H1 (cell line): ENCODE measurements around the gene PRKN. TPM values are rescaled to one million over a fixed set of nuclear protein-coding genes. Genes with fewer than 3 reads are reported as not detected.

Experiments
- CTCF ChIA-PET: fragments of 300-600 bp; sonication (Branson Sonifier 250); formaldehyde crosslinking; loops from one replicate; lab custom pipeline; 2021; ENCODE audit not compliant: partially characterized antibody; lab: Charles Lee
- POLR2A ChIA-PET: fragments of 300-600 bp; sonication (Branson Sonifier 250); formaldehyde crosslinking; loops from one replicate; lab custom pipeline; 2021; ENCODE audit warnings: inconsistent platforms; ENCODE audit not compliant: partially characterized antibody; lab: Charles Lee
- DNase-seq, 2 experiments: peaks; one replicate each; pipeline versions ENCODE4 v3.0.0 to v3.0.0-alpha.2; 2010 to 2022; ENCODE audit warnings: low spot score in 2 of 2, low read depth in 1 of 2, mixed read lengths in 1 of 2
- FAIRE-seq: peaks from 2 replicates; lab custom pipeline; 2011; peaks lifted over from hg19 to GRCh38; lab: Jason Lieb, UNC
- H2AFZ ChIP-seq: 2 replicates; pipeline ENCODE4 v1.8.1; 2012; ENCODE audit warnings: low read length, inconsistent platforms
- H2AK5ac ChIP-seq: 2 replicates; pipeline ENCODE4 v1.6.1; 2013; ENCODE audit warnings: low read depth, low read length
- H2BK120ac ChIP-seq: replicated peaks from 2 replicates; pipeline ENCODE3; 2013; ENCODE audit warnings: low read depth, low read length, inconsistent platforms
- H2BK12ac ChIP-seq: 2 replicates; pipeline ENCODE4 v1.6.1; 2013; ENCODE audit warnings: low read depth, low read length
- H2BK15ac ChIP-seq: 2 replicates; pipeline ENCODE4 v1.6.1; 2013; ENCODE audit warnings: low read length
- H2BK20ac ChIP-seq: 2 replicates; pipeline ENCODE4 v1.6.1; 2013; ENCODE audit warnings: low read length
- H2BK5ac ChIP-seq: 2 replicates; pipeline ENCODE4 v1.6.1; 2013; ENCODE audit warnings: low read depth, low read length
- H3K14ac ChIP-seq: 2 replicates; pipeline ENCODE4 v1.6.1; 2013; ENCODE audit warnings: inconsistent platforms; ENCODE audit not compliant: insufficient read length
- H3K18ac ChIP-seq: 2 replicates; pipeline ENCODE4 v1.6.1; 2013; ENCODE audit warnings: low read length; ENCODE audit errors: extremely low read depth
- H3K23ac ChIP-seq: 2 replicates; pipeline ENCODE4 v1.6.1; 2013; ENCODE audit warnings: inconsistent platforms; ENCODE audit not compliant: insufficient read length
- H3K23me2 ChIP-seq: 2 replicates; pipeline ENCODE4 v1.6.1; 2013; ENCODE audit warnings: low read depth, low read length
- H3K27ac ChIP-seq: 2 replicates; pipeline ENCODE4 v1.6.1; 2011; ENCODE audit warnings: low read depth, low read length, inconsistent platforms
- H3K27me3 ChIP-seq, 4 experiments: replicated peaks in 1 of 4; 1 replicate in 1 of 4; 2 replicates in 3 of 4; pipeline versions ENCODE4 v1.6.1 to v1.8.1; 2011 to 2013; ENCODE audit warnings: low read length in 3 of 4, mild to moderate bottlenecking in 3 of 4, inconsistent platforms in 2 of 4, mixed read lengths in 2 of 4, moderate library complexity in 1 of 4; ENCODE audit not compliant: control insufficient read depth in 3 of 4, insufficient read depth in 3 of 4; ENCODE audit errors: extremely low read depth in 1 of 4
- H3K36me3 ChIP-seq, 4 experiments: 2 replicates each; pipeline versions ENCODE4 v1.6.1 to v1.8.1; 2011 to 2013; ENCODE audit warnings: mild to moderate bottlenecking in 4 of 4, low read length in 3 of 4, moderate library complexity in 2 of 4, control low read depth in 1 of 4, inconsistent platforms in 1 of 4; ENCODE audit not compliant: insufficient read depth in 4 of 4, control insufficient read depth in 2 of 4
- H3K4ac ChIP-seq: replicated peaks from 2 replicates; pipeline ENCODE3; 2013; ENCODE audit warnings: low read length, low read depth, mixed read lengths, inconsistent platforms; ENCODE audit not compliant: insufficient read length
- H3K4me1 ChIP-seq, 4 experiments: replicated peaks in 1 of 4; 1 replicate in 1 of 4; 2 replicates in 3 of 4; pipeline versions ENCODE4 v1.6.1 to v1.8.1; 2011 to 2013; ENCODE audit warnings: low read length in 3 of 4, inconsistent platforms in 2 of 4, mixed read lengths in 1 of 4; ENCODE audit not compliant: insufficient read depth in 4 of 4, control insufficient read depth in 3 of 4
- H3K4me2 ChIP-seq, 2 experiments: 2 replicates each; pipeline versions ENCODE4 v1.6.1 to v1.8.1; 2011 to 2013; ENCODE audit warnings: low read depth in 2 of 2, low read length in 2 of 2, control low read depth in 1 of 2, inconsistent platforms in 1 of 2, mild to moderate bottlenecking in 1 of 2; ENCODE audit not compliant: insufficient read depth in 1 of 2
- H3K4me3 ChIP-seq, 4 experiments: fragments of 200-600, 300-600 bp in 1 of 4; sonication (generic), shearing (Covaris generic), sonication (Bioruptor Twin) in 1 of 4; 2 replicates each; pipeline versions ENCODE4 v1.5.1 to v1.8.1; 2011 to 2016; ENCODE audit warnings: low read length in 4 of 4, low read depth in 3 of 4, control low read depth in 2 of 4, inconsistent platforms in 2 of 4, mild to moderate bottlenecking in 2 of 4, mixed read lengths in 1 of 4, moderate library complexity in 1 of 4; ENCODE audit not compliant: insufficient read depth in 2 of 4; ENCODE audit errors: extremely low read depth in 1 of 4
- H3K56ac ChIP-seq: replicated peaks from 2 replicates; pipeline ENCODE3; 2013; ENCODE audit warnings: low read depth, mild to moderate bottlenecking, mixed read lengths, low read length, inconsistent platforms; ENCODE audit not compliant: insufficient read length
- H3K79me1 ChIP-seq: 2 replicates; pipeline ENCODE4 v1.6.1; 2013; ENCODE audit warnings: low read depth, low read length, control low read depth
- H3K79me2 ChIP-seq, 2 experiments: 2 replicates each; pipeline versions ENCODE4 v1.6.1 to v1.8.1; 2012 to 2013; ENCODE audit warnings: low read length in 2 of 2, mild to moderate bottlenecking in 2 of 2, inconsistent platforms in 1 of 2; ENCODE audit not compliant: insufficient read depth in 2 of 2, control insufficient read depth in 1 of 2
- H3K9ac ChIP-seq, 4 experiments: replicated peaks in 1 of 4; 1 replicate in 1 of 4; 2 replicates in 3 of 4; pipeline versions ENCODE4 v1.6.1 to v1.8.1; 2011 to 2013; ENCODE audit warnings: low read depth in 3 of 4, low read length in 3 of 4, control low read depth in 2 of 4, mild to moderate bottlenecking in 2 of 4, moderate library complexity in 2 of 4, inconsistent platforms in 1 of 4; ENCODE audit errors: extremely low read depth in 1 of 4
- H3K9me3 ChIP-seq, 2 experiments: 2 replicates each; pipeline versions ENCODE4 v1.6.1 to v1.8.1; 2012 to 2013; ENCODE audit warnings: mild to moderate bottlenecking in 2 of 2, moderate library complexity in 2 of 2, control low read depth in 1 of 2, inconsistent platforms in 1 of 2, low read depth in 1 of 2, low read length in 1 of 2, mixed read lengths in 1 of 2; ENCODE audit not compliant: insufficient read depth in 2 of 2
- H4K20me1 ChIP-seq, 2 experiments: replicated peaks in 1 of 2; 2 replicates each; pipeline versions ENCODE3 to v1.8.1; 2011 to 2013; ENCODE audit warnings: inconsistent platforms in 2 of 2, low read length in 2 of 2, mild to moderate bottlenecking in 1 of 2; ENCODE audit not compliant: insufficient read depth in 2 of 2, control insufficient read depth in 1 of 2
- H4K5ac ChIP-seq: 2 replicates; pipeline ENCODE4 v1.6.1; 2013; ENCODE audit warnings: low read length, low read depth, mixed read lengths, inconsistent platforms; ENCODE audit not compliant: insufficient read length
- H4K8ac ChIP-seq: 2 replicates; pipeline ENCODE4 v1.8.0; 2013; ENCODE audit warnings: mild to moderate bottlenecking, moderate library complexity, low read length, inconsistent platforms; ENCODE audit not compliant: insufficient read depth; ENCODE audit errors: extremely low read depth
- H4K91ac ChIP-seq: replicated peaks from 2 replicates; pipeline ENCODE3; 2013; ENCODE audit warnings: low read length, mixed read lengths, inconsistent platforms; ENCODE audit not compliant: insufficient read length
- EP300 ChIP-seq, 2 experiments: IDR thresholded peaks; 1 replicate in 1 of 2; 2 replicates in 1 of 2; pipeline ENCODE4 v1.6.1; 2011 to 2012; ENCODE audit warnings: low read depth in 2 of 2, low read length in 2 of 2, mild to moderate bottlenecking in 2 of 2, borderline replicate concordance in 1 of 2, inconsistent platforms in 1 of 2, moderate library complexity in 1 of 2
- SP4 ChIP-seq: IDR thresholded peaks from 2 replicates; pipeline ENCODE4 v1.6.1; 2012; ENCODE audit warnings: low read length, inconsistent platforms
- TEAD4 ChIP-seq: IDR thresholded peaks from 2 replicates; pipeline ENCODE4 v1.6.1; 2012; ENCODE audit warnings: low read depth, low read length, inconsistent platforms, mixed read lengths
- WGBS, 2 experiments: shearing (Covaris generic) in 1 of 2; methylation state at CpG; one replicate each; pipeline versions ENCODE4 v1.1.6 to v1.1.7; 2013 to 2015; ENCODE audit warnings: low lambda C conversion rate in 2 of 2, mixed read lengths in 2 of 2, inconsistent platforms in 1 of 2, low coverage in 1 of 2, missing lambda C conversion rate in 1 of 2; ENCODE audit not compliant: insufficient replicate concordance in 2 of 2, insufficient coverage in 1 of 2, insufficient read length in 1 of 2; ENCODE audit errors: extremely low coverage in 1 of 2, missing lambda C conversion rate in 1 of 2; 5-methylcytosine and 5-hydroxymethylcytosine counted together
- polyA plus RNA-seq, 7 experiments: library from polyadenylated mRNA; depleted of rRNA in 3 of 7; stranded (reverse) in 5 of 7; unstranded in 2 of 7; fragments of >200 nt in 5 of 7; fragments of 200-250 nt in 2 of 7; gene quantifications; 1 replicate in 5 of 7; 2 replicates in 1 of 7; 4 replicates in 1 of 7; pipeline versions ENCODE4 v1.2.1 to v1.2.3, GENCODE V29; 2011 to 2013; ENCODE audit warnings: missing spikeins in 2 of 7, mixed read lengths in 2 of 7
- total RNA-seq: library from RNA; stranded (reverse); fragmentation: NEBNext Ultra II Directional; extraction: Animal tissue kit (Norgen Biotek cat#: 25700); gene quantifications from 2 replicates; pipeline ENCODE4 v1.2.1, GENCODE V29; 2021
- TF ChIP-seq, protein P1 (sequence below): IDR thresholded peaks from 2 replicates; pipeline ENCODE4 v1.6.1; 2012; ENCODE audit warnings: inconsistent platforms

Gene PRKN
- total and polyA plus RNA-seq, 2 of the 8 experiments (the other 6 are each of a cell fraction or from before 2014, with no cell fraction given) = 0.13 to 0.29 TPM

DNA sequence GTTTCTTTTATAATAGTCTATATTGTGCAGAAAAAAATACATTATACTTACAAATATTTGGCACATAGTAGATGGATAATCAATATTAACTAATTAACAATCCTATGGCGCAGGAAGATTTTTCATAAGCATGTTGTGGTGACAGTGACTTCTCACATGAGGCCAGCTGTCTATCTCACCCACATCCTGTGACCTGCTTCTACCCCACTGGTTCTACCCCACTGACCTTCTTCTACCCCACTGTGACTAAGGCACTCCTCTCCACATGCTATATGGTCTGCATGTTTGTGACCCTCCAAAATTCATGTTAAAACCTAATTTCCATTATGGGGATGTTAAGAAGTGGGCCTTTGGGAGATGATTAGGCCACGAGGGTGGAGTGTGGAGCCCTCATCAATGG lies 1058.9 kb downstream of the PRKN start:
- Histone ChIP-seq H3K36me3 (no peaks in the 10 kb centered on the region), H3K4ac (no peak overlapping the region), H4K8ac (no peak overlapping the region), H4K5ac (no peak overlapping the region), H3K9me3 (peaks cover 4% of the 10 kb centered on the region in 2 experiments; a peak in 2 of 4 replicates), H2AK5ac (no peak overlapping the region), H3K79me1 (no peaks in the 10 kb centered on the region), H3K4me3 (no peak overlapping the region), H4K91ac (no peak overlapping the region), H3K9ac (no peak overlapping the region), H3K23me2 (no peaks in the 10 kb centered on the region), H3K27me3 (no peaks in the 10 kb centered on the region), H2BK12ac (no peak overlapping the region), H3K14ac (no peak overlapping the region), H2BK15ac (no peak overlapping the region), H3K4me1 (no peaks in the 10 kb centered on the region), H2AFZ (no peak overlapping the region), H2BK5ac (no peak overlapping the region), H3K27ac (no peak overlapping the region), H3K79me2 (no peaks in the 10 kb centered on the region), H4K20me1 (no peaks in the 10 kb centered on the region), H2BK120ac (no peak overlapping the region), H3K18ac (no peak overlapping the region), H3K23ac (no peak overlapping the region), H3K56ac (no peak overlapping the region), H3K4me2 (no peak overlapping the region), H2BK20ac (no peak overlapping the region)
- FAIRE-seq (no peak), DNase-seq (no peak)
- CTCF ChIA-PET = interaction anchor here (1.6 kb wide), 1 partner anchor 10 kb away, joined by 4 read pairs; no protein-coding TSS in a partner anchor
- WGBS, 2 experiments = 79% methylated on average over 2 of the region's 2 CpGs; no CpG with 5 or more reads in 1 of the 2 experiments
- POLR2A ChIA-PET = no interaction called here
- no peak for TF ChIP-seq SP4
- TF ChIP-seq, protein P1, sequence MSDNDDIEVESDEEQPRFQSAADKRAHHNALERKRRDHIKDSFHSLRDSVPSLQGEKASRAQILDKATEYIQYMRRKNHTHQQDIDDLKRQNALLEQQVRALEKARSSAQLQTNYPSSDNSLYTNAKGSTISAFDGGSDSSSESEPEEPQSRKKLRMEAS = no peak
- TF ChIP-seq TEAD4 = no peak
- TF ChIP-seq EP300 (IDR thresholded peaks at IDR 0.05; ENCODE audit: borderline replicate concordance in 1 of 2, low read depth in 2 of 2, low read length in 2 of 2) = no peak
